Measurements from ENCODE around the gene DHRS13. TPM values are rescaled to one million over a fixed set of nuclear protein-coding genes. Genes with fewer than 3 reads are reported as not detected.

The DHRS13 gene
- total and polyA plus RNA-seq, 10 of the 15 experiments (the other 5 are each of a cell fraction or from before 2014, with no cell fraction given), result 0.18 to 55.2 (median 31.3) TPM; not detected in 1

- TF ChIP-seq, protein P1, sequence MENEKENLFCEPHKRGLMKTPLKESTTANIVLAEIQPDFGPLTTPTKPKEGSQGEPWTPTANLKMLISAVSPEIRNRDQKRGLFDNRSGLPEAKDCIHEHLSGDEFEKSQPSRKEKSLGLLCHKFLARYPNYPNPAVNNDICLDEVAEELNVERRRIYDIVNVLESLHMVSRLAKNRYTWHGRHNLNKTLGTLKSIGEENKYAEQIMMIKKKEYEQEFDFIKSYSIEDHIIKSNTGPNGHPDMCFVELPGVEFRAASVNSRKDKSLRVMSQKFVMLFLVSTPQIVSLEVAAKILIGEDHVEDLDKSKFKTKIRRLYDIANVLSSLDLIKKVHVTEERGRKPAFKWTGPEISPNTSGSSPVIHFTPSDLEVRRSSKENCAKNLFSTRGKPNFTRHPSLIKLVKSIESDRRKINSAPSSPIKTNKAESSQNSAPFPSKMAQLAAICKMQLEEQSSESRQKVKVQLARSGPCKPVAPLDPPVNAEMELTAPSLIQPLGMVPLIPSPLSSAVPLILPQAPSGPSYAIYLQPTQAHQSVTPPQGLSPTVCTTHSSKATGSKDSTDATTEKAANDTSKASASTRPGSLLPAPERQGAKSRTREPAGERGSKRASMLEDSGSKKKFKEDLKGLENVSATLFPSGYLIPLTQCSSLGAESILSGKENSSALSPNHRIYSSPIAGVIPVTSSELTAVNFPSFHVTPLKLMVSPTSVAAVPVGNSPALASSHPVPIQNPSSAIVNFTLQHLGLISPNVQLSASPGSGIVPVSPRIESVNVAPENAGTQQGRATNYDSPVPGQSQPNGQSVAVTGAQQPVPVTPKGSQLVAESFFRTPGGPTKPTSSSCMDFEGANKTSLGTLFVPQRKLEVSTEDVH (IDR thresholded peaks at IDR 0.05; ENCODE audit: low read depth, partially characterized antibody), result no peak
- TF ChIP-seq ZBED1 (IDR thresholded peaks at IDR 0.05; ENCODE audit: borderline replicate concordance), result no peak
- TF ChIP-seq, protein P2, sequence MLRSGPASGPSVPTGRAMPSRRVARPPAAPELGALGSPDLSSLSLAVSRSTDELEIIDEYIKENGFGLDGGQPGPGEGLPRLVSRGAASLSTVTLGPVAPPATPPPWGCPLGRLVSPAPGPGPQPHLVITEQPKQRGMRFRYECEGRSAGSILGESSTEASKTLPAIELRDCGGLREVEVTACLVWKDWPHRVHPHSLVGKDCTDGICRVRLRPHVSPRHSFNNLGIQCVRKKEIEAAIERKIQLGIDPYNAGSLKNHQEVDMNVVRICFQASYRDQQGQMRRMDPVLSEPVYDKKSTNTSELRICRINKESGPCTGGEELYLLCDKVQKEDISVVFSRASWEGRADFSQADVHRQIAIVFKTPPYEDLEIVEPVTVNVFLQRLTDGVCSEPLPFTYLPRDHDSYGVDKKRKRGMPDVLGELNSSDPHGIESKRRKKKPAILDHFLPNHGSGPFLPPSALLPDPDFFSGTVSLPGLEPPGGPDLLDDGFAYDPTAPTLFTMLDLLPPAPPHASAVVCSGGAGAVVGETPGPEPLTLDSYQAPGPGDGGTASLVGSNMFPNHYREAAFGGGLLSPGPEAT (IDR thresholded peaks at IDR 0.05; ENCODE audit: low read depth), result peak; percentile 50; the same call in 1 of the 2 replicates
- no peak for TF ChIP-seq ZSCAN29 (IDR thresholded peaks at IDR 0.05)
- no peak for TF ChIP-seq ZZZ3 (IDR thresholded peaks at IDR 0.05; ENCODE audit: control insufficient read depth, insufficient read length, low read depth)
- no peak for TF ChIP-seq JUNB (IDR thresholded peaks at IDR 0.05)
- TF ChIP-seq ZNF384 (IDR thresholded peaks at IDR 0.05; ENCODE audit: borderline replicate concordance, low read depth, low read length), result no peak
- TF ChIP-seq PAX5 (IDR thresholded peaks at IDR 0.05; ENCODE audit: borderline replicate concordance, low read depth, low read length), result no peak
- no peak for TF ChIP-seq ZNF24 (IDR thresholded peaks at IDR 0.05)
- TF ChIP-seq KLF5 (IDR thresholded peaks at IDR 0.05; ENCODE audit: partially characterized antibody), result no peak
- TF ChIP-seq CBX5 (IDR thresholded peaks at IDR 0.05; ENCODE audit: low read depth), result no peak
- TF ChIP-seq, protein P3, sequence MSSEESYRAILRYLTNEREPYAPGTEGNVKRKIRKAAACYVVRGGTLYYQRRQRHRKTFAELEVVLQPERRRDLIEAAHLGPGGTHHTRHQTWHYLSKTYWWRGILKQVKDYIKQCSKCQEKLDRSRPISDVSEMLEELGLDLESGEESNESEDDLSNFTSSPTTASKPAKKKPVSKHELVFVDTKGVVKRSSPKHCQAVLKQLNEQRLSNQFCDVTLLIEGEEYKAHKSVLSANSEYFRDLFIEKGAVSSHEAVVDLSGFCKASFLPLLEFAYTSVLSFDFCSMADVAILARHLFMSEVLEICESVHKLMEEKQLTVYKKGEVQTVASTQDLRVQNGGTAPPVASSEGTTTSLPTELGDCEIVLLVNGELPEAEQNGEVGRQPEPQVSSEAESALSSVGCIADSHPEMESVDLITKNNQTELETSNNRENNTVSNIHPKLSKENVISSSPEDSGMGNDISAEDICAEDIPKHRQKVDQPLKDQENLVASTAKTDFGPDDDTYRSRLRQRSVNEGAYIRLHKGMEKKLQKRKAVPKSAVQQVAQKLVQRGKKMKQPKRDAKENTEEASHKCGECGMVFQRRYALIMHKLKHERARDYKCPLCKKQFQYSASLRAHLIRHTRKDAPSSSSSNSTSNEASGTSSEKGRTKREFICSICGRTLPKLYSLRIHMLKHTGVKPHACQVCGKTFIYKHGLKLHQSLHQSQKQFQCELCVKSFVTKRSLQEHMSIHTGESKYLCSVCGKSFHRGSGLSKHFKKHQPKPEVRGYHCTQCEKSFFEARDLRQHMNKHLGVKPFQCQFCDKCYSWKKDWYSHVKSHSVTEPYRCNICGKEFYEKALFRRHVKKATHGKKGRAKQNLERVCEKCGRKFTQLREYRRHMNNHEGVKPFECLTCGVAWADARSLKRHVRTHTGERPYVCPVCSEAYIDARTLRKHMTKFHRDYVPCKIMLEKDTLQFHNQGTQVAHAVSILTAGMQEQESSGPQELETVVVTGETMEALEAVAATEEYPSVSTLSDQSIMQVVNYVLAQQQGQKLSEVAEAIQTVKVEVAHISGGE (CRISPR knock-in tag; IDR thresholded peaks at IDR 0.05), result no peak
- no peak for TF ChIP-seq DPF2 (IDR thresholded peaks at IDR 0.05)
- TF ChIP-seq SIN3A (IDR thresholded peaks at IDR 0.05; ENCODE audit: low read depth, low read length), result no peak
- TF ChIP-seq PML (IDR thresholded peaks at IDR 0.05; ENCODE audit: low read length), result no peak
- TF ChIP-seq NFXL1 (IDR thresholded peaks at IDR 0.05; ENCODE audit: borderline replicate concordance), result no peak
- TF ChIP-seq IRF4 (IDR thresholded peaks at IDR 0.05; ENCODE audit: low read depth, low read length), result no peak
- TF ChIP-seq BHLHE40 (IDR thresholded peaks at IDR 0.05; ENCODE audit: borderline replicate concordance in 1 of 2, low read depth in 2 of 2, low read length in 1 of 2), result no peak
Observed at GRCh38 chr17:28857905-28858800, 44.7 kb downstream of the DHRS13 start (continued).

All from GM12878 (cell line).